Prostate gland (tissue), 2 donors: Measurements from ENCODE around the gene CYTH4.

Experiments used
- CTCF ChIP-seq, 4 experiments: fragments of 200-600 bp in 2 of 4; fragments of 450-650 bp in 2 of 4; sonication (generic) in 2 of 4; IDR thresholded peaks; 1 replicate in 3 of 4; 2 replicates in 1 of 4; pipeline ENCODE4 v1.5.1; 2016 to 2019; ENCODE audit warnings: antibody characterized with exemption in 4 of 4, mild to moderate bottlenecking in 2 of 4, moderate library complexity in 2 of 4
- POLR2A ChIP-seq: fragments of 450-650 bp; IDR thresholded peaks from one replicate; pipeline ENCODE4 v1.6.1; 2016; ENCODE audit warnings: antibody characterized with exemption, mild to moderate bottlenecking
- POLR2AphosphoS5 ChIP-seq: sonication (generic); formaldehyde crosslinking; IDR thresholded peaks from one replicate; pipeline ENCODE4 v1.6.1; 2017; ENCODE audit warnings: antibody characterized with exemption

- TF ChIP-seq CTCF (IDR thresholded peaks at IDR 0.05) = no peak
- TF ChIP-seq POLR2AphosphoS5 = no peak
- TF ChIP-seq POLR2A = no peak
These were observed 18.3 kb downstream of the CYTH4 start for GRCh38 chr22:37300551-37301017.
